Fibroblast of skin of left quadriceps (primary cell): ENCODE results near the gene IL32.

Experiments used
- DNase-seq, 2 experiments: peaks; one replicate each; pipeline ENCODE4 v3.0.0-alpha.2; 2013; ENCODE audit warnings: low read depth in 2 of 2

The IL32 gene

DNA sequence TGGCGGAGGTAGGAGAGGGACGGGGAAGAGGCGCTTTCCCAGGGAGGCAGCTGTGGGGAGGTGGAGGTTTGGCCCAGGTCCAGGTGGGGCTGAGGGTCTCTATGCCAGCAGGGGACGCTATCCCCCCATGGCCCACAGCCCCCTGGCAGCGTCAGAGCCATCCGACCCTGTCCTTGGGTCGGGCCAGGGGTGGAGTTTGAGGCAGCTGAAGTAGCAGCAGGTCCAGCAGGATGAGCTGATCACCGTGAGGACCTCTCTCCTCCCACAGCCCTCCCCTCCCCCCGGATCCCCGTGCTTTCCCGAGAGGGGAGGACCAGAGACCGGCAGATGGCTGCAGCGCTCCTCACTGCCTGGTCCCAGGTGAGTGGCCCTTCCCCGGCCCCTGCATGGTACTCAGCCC, 50.1 kb downstream of the IL32 start:
- no peak for DNase-seq

DNA sequence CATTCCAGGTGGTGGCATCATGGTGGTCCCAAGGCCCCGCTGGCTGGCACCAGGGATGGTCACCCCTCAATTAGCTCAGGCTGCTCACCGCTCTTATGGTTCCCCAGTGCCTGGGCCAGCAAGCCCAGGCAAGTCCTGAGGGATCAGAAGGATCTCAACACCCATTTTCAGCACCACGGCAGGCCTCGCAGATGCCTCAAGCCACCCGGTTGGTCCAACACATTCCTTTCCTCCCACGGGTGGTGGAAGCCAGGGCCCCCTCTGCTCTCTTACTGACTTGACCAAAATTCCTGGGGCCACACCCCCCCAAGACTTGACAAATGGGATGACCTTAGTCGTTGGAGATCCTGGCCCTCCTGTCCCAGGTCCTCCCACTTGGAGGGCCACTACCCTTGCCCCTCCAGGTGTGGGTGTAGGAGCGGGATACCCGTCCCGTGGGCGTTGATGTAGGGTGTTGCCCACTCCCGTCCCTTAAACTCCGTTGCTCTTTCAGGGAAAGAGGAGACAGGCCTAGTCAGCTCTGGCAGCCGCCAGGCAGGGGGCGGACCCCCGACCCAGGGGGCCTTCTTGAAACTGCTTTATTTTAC, 52.9 kb downstream of the IL32 start:
- DNase-seq: no peak

DNA sequence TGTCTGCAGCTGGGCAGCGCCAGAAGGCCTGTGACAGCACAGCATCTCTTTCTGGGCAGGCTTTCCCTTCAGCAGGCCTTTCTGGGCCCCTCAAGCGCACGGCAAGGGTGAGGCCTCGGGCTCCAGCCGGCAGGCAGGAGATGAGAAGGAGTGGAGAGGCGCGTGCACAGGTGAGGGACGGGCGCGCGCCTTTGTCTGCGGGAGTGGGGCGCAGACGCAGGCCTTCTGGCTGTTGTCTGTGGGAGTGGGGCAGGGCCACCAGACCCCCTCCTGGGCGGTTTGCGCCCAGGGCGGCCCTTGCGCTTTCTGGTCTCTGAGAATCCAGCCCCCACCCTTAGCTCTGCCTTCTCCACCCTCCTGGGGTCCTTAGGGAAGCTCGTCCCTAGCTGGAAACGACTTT, 53.4 kb downstream of the IL32 start:
- no peak for DNase-seq
